HL-60 (cell line): ENCODE results near the gene BANF2.

Experiments used
- DNase-seq, 2 experiments: peaks; one replicate each; pipeline ENCODE4 v3.0.0-alpha.2; 2010 to 2020; ENCODE audit warnings: low read depth in 1 of 2, low spot score in 1 of 2
- H3K27ac ChIP-seq: fragments of 250-450 bp; sonication (Bioruptor Pico); replicated peaks from 2 replicates; pipeline ENCODE4 v1.5.1; 2020; ENCODE audit warnings: mild to moderate bottlenecking, moderate library complexity
- H3K27me3 ChIP-seq: fragments of 250-450 bp; sonication (Bioruptor Pico); 2 replicates; pipeline ENCODE4 v1.5.1; 2021; ENCODE audit warnings: mild to moderate bottlenecking, moderate library complexity; ENCODE audit not compliant: insufficient read depth, poor library complexity, severe bottlenecking
- H3K4me3 ChIP-seq: replicated peaks from 2 replicates; pipeline ENCODE4 v1.5.1; 2011; ENCODE audit warnings: mild to moderate bottlenecking, control low read depth, low read length; ENCODE audit not compliant: insufficient read depth
- GABPA ChIP-seq: IDR thresholded peaks from 2 replicates; pipeline ENCODE4 v1.6.1; 2012; ENCODE audit warnings: low read depth
- POLR2AphosphoS5 ChIP-seq: IDR thresholded peaks from 2 replicates; pipeline ENCODE4 v1.6.1; 2012; ENCODE audit warnings: low read depth
- SPI1 ChIP-seq: IDR thresholded peaks from 2 replicates; pipeline ENCODE4 v1.6.1; 2012; ENCODE audit warnings: low read depth, mild to moderate bottlenecking, borderline replicate concordance
- TF ChIP-seq, protein P1 (sequence below): IDR thresholded peaks from one replicate; pipeline ENCODE4 v1.5.1; 2011; ENCODE audit warnings: low read length, control low read depth, inconsistent platforms; ENCODE audit not compliant: insufficient read depth
- TF ChIP-seq, protein P2 (sequence below): IDR thresholded peaks from 2 replicates; pipeline ENCODE4 v1.6.1; 2012; ENCODE audit warnings: low read depth; ENCODE audit not compliant: insufficient replicate concordance

Gene BANF2

GRCh38 chr20:17651760-17652388, 47.9 kb upstream of the BANF2 start:
- Histone ChIP-seq H3K4me3 (no peak overlapping the region), H3K27ac (peak overlapping the region; percentile 0), H3K27me3 (no peaks in the 10 kb centered on the region)
- DNase-seq = no peak
- no peak for TF ChIP-seq POLR2AphosphoS5
- TF ChIP-seq, protein P1, sequence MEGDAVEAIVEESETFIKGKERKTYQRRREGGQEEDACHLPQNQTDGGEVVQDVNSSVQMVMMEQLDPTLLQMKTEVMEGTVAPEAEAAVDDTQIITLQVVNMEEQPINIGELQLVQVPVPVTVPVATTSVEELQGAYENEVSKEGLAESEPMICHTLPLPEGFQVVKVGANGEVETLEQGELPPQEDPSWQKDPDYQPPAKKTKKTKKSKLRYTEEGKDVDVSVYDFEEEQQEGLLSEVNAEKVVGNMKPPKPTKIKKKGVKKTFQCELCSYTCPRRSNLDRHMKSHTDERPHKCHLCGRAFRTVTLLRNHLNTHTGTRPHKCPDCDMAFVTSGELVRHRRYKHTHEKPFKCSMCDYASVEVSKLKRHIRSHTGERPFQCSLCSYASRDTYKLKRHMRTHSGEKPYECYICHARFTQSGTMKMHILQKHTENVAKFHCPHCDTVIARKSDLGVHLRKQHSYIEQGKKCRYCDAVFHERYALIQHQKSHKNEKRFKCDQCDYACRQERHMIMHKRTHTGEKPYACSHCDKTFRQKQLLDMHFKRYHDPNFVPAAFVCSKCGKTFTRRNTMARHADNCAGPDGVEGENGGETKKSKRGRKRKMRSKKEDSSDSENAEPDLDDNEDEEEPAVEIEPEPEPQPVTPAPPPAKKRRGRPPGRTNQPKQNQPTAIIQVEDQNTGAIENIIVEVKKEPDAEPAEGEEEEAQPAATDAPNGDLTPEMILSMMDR = no peak
- TF ChIP-seq GABPA = no peak
- TF ChIP-seq, protein P2, sequence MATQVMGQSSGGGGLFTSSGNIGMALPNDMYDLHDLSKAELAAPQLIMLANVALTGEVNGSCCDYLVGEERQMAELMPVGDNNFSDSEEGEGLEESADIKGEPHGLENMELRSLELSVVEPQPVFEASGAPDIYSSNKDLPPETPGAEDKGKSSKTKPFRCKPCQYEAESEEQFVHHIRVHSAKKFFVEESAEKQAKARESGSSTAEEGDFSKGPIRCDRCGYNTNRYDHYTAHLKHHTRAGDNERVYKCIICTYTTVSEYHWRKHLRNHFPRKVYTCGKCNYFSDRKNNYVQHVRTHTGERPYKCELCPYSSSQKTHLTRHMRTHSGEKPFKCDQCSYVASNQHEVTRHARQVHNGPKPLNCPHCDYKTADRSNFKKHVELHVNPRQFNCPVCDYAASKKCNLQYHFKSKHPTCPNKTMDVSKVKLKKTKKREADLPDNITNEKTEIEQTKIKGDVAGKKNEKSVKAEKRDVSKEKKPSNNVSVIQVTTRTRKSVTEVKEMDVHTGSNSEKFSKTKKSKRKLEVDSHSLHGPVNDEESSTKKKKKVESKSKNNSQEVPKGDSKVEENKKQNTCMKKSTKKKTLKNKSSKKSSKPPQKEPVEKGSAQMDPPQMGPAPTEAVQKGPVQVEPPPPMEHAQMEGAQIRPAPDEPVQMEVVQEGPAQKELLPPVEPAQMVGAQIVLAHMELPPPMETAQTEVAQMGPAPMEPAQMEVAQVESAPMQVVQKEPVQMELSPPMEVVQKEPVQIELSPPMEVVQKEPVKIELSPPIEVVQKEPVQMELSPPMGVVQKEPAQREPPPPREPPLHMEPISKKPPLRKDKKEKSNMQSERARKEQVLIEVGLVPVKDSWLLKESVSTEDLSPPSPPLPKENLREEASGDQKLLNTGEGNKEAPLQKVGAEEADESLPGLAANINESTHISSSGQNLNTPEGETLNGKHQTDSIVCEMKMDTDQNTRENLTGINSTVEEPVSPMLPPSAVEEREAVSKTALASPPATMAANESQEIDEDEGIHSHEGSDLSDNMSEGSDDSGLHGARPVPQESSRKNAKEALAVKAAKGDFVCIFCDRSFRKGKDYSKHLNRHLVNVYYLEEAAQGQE = no peak
- no peak for TF ChIP-seq SPI1

DNA sequence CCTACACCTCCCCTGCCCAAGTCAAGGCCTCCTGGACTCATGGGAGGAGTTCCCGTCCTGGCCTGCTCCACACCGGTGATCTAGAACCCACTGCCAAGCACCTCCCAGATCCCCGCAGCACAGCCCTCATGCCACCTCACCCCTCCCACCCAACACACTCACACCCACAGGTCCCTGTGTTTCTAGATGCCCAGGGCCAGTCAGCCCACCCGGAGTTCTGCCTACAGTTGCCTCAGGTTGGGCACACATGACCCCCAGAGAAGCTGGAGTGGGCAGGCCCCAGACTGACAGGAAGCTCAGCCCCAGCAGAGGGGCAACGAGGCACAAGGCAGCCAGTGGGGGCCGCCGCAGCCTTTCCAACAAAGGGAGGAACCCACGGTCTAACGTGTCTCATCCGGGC, 47.4 kb upstream of the BANF2 start:
- no peaks in the 10 kb centered on the region for H3K27me3 ChIP-seq
- no peak for DNase-seq
- peak overlapping the region; percentile 0 for H3K27ac ChIP-seq
- TF ChIP-seq, protein P1 = no peak
- TF ChIP-seq SPI1 = no peak
- no peak overlapping the region for H3K4me3 ChIP-seq

GRCh38 chr20:17653835-17654648, 45.7 kb upstream of the BANF2 start:
- H3K27ac ChIP-seq = no peak overlapping the region
- H3K27me3 ChIP-seq = no peaks in the 10 kb centered on the region
- no peak for DNase-seq
- H3K4me3 ChIP-seq = no peak overlapping the region
- TF ChIP-seq, protein P2 = no peak
- no peak for TF ChIP-seq SPI1
- TF ChIP-seq, protein P1 = no peak
- no peak for TF ChIP-seq POLR2AphosphoS5
- no peak for TF ChIP-seq GABPA
